ENCODE measurements around the gene SLC39A11. TPM values are rescaled to one million over a fixed set of nuclear protein-coding genes. Genes with fewer than 3 reads are reported as not detected.

The SLC39A11 gene
- total RNA-seq, 1 experiment from 2014 or later, result 18.9 TPM

GRCh38 chr17:72598695-72599094, 493.8 kb downstream of the SLC39A11 start (continued):
- TF ChIP-seq, protein P1, sequence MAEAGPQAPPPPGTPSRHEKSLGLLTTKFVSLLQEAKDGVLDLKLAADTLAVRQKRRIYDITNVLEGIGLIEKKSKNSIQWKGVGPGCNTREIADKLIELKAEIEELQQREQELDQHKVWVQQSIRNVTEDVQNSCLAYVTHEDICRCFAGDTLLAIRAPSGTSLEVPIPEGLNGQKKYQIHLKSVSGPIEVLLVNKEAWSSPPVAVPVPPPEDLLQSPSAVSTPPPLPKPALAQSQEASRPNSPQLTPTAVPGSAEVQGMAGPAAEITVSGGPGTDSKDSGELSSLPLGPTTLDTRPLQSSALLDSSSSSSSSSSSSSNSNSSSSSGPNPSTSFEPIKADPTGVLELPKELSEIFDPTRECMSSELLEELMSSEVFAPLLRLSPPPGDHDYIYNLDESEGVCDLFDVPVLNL (CRISPR knock-in tag; IDR thresholded peaks at IDR 0.05; ENCODE audit: borderline replicate concordance, low read depth), result no peak
- TF ChIP-seq ZMAT4 (CRISPR knock-in tag; IDR thresholded peaks at IDR 0.05), result no peak
- TF ChIP-seq, protein P2, sequence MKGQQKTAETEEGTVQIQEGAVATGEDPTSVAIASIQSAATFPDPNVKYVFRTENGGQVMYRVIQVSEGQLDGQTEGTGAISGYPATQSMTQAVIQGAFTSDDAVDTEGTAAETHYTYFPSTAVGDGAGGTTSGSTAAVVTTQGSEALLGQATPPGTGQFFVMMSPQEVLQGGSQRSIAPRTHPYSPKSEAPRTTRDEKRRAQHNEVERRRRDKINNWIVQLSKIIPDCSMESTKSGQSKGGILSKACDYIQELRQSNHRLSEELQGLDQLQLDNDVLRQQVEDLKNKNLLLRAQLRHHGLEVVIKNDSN (CRISPR knock-in tag; IDR thresholded peaks at IDR 0.05), result no peak
- no peak for TF ChIP-seq GTF2I (CRISPR knock-in tag; conservative IDR thresholded peaks at IDR 0.05)
- TF ChIP-seq, protein P3, sequence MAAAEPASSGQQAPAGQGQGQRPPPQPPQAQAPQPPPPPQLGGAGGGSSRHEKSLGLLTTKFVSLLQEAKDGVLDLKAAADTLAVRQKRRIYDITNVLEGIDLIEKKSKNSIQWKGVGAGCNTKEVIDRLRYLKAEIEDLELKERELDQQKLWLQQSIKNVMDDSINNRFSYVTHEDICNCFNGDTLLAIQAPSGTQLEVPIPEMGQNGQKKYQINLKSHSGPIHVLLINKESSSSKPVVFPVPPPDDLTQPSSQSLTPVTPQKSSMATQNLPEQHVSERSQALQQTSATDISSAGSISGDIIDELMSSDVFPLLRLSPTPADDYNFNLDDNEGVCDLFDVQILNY (CRISPR knock-in tag; IDR thresholded peaks at IDR 0.05), result no peak

DNA sequence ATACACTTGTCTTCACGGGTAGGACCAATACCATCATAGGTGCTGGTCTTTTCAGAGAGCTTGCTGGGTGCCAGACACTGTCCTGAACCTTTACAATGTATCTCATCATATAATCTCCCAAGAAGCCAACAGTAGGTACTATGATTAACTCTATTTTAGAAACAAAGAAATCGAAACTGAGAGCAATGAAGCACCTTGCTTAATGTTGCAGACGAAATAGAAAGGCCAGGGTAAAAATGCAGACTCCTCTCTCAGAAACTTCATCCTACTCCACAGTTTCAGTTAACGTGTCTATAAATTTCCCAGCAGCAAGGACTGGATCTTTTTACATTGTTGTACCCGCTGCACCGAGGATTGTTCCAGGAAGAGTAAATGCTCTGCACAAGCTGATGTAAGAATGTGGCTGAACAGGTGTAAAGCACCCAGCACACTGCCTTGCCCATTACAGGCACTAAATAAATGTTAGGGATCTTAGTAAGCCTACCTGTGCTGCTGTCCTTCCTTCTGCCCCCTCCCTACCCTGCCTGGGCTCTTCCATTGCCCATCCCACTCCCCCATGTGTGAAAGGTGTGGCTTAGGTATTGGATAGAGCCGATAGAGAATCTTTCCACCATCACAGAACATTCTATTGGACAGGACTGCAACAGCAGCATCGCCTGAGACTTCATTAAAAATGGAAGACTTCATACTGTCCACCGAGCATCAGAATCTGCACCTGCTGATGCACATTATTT, 495.0 kb downstream of the SLC39A11 start:
- Mint-ChIP-seq H3K27me3 (ENCODE audit: low read depth) (peaks cover 19% of the 10 kb centered on the region), H3K4me1 (peaks cover 13% of the 10 kb centered on the region), H3K27ac (no peak overlapping the region), H3K9me3 (no peaks in the 10 kb centered on the region), H3K4me3 (no peak overlapping the region), H3K36me3 (no peaks in the 10 kb centered on the region)
- TF ChIP-seq, protein P4, sequence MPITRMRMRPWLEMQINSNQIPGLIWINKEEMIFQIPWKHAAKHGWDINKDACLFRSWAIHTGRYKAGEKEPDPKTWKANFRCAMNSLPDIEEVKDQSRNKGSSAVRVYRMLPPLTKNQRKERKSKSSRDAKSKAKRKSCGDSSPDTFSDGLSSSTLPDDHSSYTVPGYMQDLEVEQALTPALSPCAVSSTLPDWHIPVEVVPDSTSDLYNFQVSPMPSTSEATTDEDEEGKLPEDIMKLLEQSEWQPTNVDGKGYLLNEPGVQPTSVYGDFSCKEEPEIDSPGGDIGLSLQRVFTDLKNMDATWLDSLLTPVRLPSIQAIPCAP (CRISPR knock-in tag; IDR thresholded peaks at IDR 0.05), result no peak
- TF ChIP-seq OVOL2 (CRISPR knock-in tag; IDR thresholded peaks at IDR 0.05; ENCODE audit: borderline replicate concordance) (no peak), ATF1 (CRISPR knock-in tag; IDR thresholded peaks at IDR 0.05) (no peak), AFF4 (CRISPR knock-in tag; IDR thresholded peaks at IDR 0.05; ENCODE audit: borderline replicate concordance) (no peak), SMAD3 (CRISPR knock-in tag; IDR thresholded peaks at IDR 0.05; ENCODE audit: borderline replicate concordance) (no peak), TCF7 (CRISPR knock-in tag; IDR thresholded peaks at IDR 0.05; ENCODE audit: low read depth) (no peak), NFE2L1 (CRISPR knock-in tag; IDR thresholded peaks at IDR 0.05) (no peak)
- ChIA-PET POLR2A (no interaction called here), CTCF (no interaction called here)
- no peak for ATAC-seq
- DNase-seq (ENCODE audit: low spot score), result no peak

Other genes starting within 250 kb of the SLC39A11 start
- 1.9 to 3.7 TPM (median 1.9 TPM) in 3 replicates for gene SSTR2, start 72.3 kb upstream of the SLC39A11 start, total RNA-seq (2021)
- gene COG1, start 100.4 kb upstream of the SLC39A11 start, total RNA-seq (2021), result 19.2 to 22.6 TPM (median 19.5 TPM) in 3 replicates
- not detected in 3 replicates for gene CPSF4L, start 169.2 kb upstream of the SLC39A11 start, total RNA-seq (2021)
- 17.0 to 18.8 TPM (median 18.4 TPM) in 3 replicates for gene CDC42EP4, start 219.3 kb upstream of the SLC39A11 start, total RNA-seq (2021)